GM13977 (cell line): ENCODE measurements around the gene ITFG1.
"Not testable (repeated sequence)": the region's sequence is repeated elsewhere in the genome, so short reads cannot be mapped to it uniquely, and the experiment has no call there.

Source experiments
- DNase-seq: peaks from one replicate; pipeline ENCODE4 v3.0.0; 2012; ENCODE audit warnings: low spot score
- CTCF ChIP-seq: IDR thresholded peaks from 2 replicates; pipeline ENCODE4 v1.5.1; 2012; ENCODE audit warnings: mild to moderate bottlenecking, control low read depth; ENCODE audit not compliant: insufficient read depth; ENCODE audit errors: extremely low read depth, missing control alignments
- in situ Hi-C: fragments of 300-500 bp; cut with MboI; formaldehyde crosslinking; loops from one replicate; pipeline ENCODE4 v1.12.0; 2022; ENCODE audit warnings: low sequenced_read_pairs, low pct_unique_long_range_greater_than_20kb, mixed read lengths, inconsistent platforms; ENCODE audit not compliant: unreplicated experiment

The ITFG1 gene

GRCh38 chr16:47449788-47450187 is 11.1 kb downstream of the ITFG1 start:
- no peak for DNase-seq
- in situ Hi-C loops = no loop called here
- no peak for TF ChIP-seq CTCF

- in situ Hi-C loops = no loop called here
- no peak for TF ChIP-seq CTCF
- DNase-seq = no peak
Observed at GRCh38 chr16:47448830-47449575, 11.9 kb downstream of the ITFG1 start.

GRCh38 chr16:47446431-47446830 is 14.4 kb downstream of the ITFG1 start:
- TF ChIP-seq CTCF = no peak
- in situ Hi-C loops = no loop called here

GRCh38 chr16:47442884-47443283 is 18.0 kb downstream of the ITFG1 start:
- in situ Hi-C loops, DNase-seq: not testable (repeated sequence)

More at GRCh38 chr16:47446431-47446830, 14.4 kb downstream of the ITFG1 start:
- DNase-seq = no peak

- in situ Hi-C loops, DNase-seq: not testable (repeated sequence)
Observed at GRCh38 chr16:47440066-47440465, 20.8 kb downstream of the ITFG1 start.

GRCh38 chr16:47434274-47434673 is 26.6 kb downstream of the ITFG1 start:
- in situ Hi-C loops, DNase-seq: not testable (repeated sequence)

- TF ChIP-seq CTCF = no peak
- DNase-seq = no peak
- in situ Hi-C loops = no loop called here
Observed at GRCh38 chr16:47431960-47432359, 28.9 kb downstream of the ITFG1 start.

- in situ Hi-C loops = no loop called here
- no peak for TF ChIP-seq CTCF
- DNase-seq = no peak
Observed at GRCh38 chr16:47426806-47427205, 34.1 kb downstream of the ITFG1 start.
